ENCODE measurements around the gene RB1.

Gene RB1

GRCh38 chr13:48515732-48516131 lies 212.2 kb downstream of the RB1 start:
- TF ChIP-seq, protein P1, sequence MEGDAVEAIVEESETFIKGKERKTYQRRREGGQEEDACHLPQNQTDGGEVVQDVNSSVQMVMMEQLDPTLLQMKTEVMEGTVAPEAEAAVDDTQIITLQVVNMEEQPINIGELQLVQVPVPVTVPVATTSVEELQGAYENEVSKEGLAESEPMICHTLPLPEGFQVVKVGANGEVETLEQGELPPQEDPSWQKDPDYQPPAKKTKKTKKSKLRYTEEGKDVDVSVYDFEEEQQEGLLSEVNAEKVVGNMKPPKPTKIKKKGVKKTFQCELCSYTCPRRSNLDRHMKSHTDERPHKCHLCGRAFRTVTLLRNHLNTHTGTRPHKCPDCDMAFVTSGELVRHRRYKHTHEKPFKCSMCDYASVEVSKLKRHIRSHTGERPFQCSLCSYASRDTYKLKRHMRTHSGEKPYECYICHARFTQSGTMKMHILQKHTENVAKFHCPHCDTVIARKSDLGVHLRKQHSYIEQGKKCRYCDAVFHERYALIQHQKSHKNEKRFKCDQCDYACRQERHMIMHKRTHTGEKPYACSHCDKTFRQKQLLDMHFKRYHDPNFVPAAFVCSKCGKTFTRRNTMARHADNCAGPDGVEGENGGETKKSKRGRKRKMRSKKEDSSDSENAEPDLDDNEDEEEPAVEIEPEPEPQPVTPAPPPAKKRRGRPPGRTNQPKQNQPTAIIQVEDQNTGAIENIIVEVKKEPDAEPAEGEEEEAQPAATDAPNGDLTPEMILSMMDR (conservative IDR thresholded peaks at IDR 0.05; ENCODE audit: control insufficient read depth, insufficient read depth, low read depth, low read length): no peak
- no peak for DNase-seq (ENCODE audit: low read depth)
- no peak overlapping the region for H3K4me3 ChIP-seq (ENCODE audit: control insufficient read depth, low read depth, low read length)

DNA sequence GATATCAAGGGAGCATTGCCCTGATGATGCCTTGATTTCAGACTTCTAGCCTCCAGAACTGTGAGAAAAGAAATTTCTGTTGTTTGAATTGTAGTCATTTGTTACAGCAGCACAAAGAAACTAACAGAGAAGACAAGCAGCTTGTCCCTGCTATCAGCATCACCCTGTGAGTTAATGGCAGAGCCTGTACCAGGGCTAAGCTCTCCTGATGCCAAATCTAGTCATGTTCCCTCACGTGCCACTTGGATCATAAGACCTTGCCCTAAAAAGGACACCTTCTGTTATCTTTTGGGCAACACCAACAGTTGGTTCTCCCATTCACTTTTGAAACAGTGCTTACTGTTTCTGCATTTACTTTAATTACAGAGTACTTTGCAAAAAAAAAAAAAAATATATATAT lies 214.5 kb downstream of the RB1 start:
- DNase-seq (ENCODE audit: low read depth): no peak
- TF ChIP-seq, protein P1 (conservative IDR thresholded peaks at IDR 0.05; ENCODE audit: control insufficient read depth, insufficient read depth, low read depth, low read length): no peak

GRCh38 chr13:48526286-48526685 lies 222.7 kb downstream of the RB1 start:
- TF ChIP-seq, protein P1 (conservative IDR thresholded peaks at IDR 0.05; ENCODE audit: control insufficient read depth, insufficient read depth, low read depth, low read length): no peak
- DNase-seq (ENCODE audit: low read depth): no peak
- no peak overlapping the region for H3K4me3 ChIP-seq (ENCODE audit: control insufficient read depth, low read depth, low read length)

More for the DNA sequence above, 214.5 kb downstream of the RB1 start:
- H3K4me3 ChIP-seq (ENCODE audit: control insufficient read depth, low read depth, low read length): no peak overlapping the region

DNA sequence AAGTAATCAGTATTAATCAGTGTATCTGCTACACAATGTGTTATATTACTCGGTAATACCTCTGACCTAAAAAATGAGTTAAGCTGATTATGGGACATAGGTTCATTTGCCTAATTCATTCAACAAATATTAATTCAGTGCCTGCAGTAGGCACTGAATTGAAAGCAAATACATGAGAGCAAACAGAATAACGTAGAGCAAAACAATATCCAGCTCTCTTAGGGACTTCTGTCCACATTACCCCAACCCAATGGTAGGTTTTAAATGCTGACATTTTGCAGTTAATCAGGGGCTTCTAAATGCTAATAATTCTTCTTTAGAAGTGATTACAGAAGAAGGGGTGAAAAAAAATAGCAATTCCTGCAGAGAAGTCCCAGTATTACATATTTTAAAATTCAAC lies 224.4 kb downstream of the RB1 start:
- DNase-seq (ENCODE audit: low read depth): no peak
- H3K4me3 ChIP-seq (ENCODE audit: control insufficient read depth, low read depth, low read length): no peak overlapping the region
- TF ChIP-seq, protein P1 (conservative IDR thresholded peaks at IDR 0.05; ENCODE audit: control insufficient read depth, insufficient read depth, low read depth, low read length): no peak

DNA sequence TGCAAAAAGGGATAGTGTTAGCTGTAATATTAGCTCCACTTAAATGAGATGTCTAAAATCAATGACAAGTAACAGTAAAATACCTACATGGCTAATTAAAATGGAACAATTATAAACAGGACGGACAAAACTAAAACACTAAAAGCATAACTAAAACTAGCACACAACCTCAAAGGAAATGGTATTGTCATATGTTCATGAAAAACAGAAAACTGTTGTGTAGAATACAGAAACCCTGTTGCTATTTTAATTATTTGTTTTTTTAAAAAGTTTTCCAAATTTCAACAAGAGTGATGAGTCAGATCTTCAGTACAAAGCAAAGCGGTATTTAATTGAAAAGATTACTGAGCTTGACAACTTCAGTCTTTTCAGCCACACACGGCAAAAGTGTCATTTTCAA lies 225.2 kb downstream of the RB1 start:
- TF ChIP-seq, protein P1 (conservative IDR thresholded peaks at IDR 0.05; ENCODE audit: control insufficient read depth, insufficient read depth, low read depth, low read length): no peak
- no peak overlapping the region for H3K4me3 ChIP-seq (ENCODE audit: control insufficient read depth, low read depth, low read length)
- no peak for DNase-seq (ENCODE audit: low read depth)

DNA sequence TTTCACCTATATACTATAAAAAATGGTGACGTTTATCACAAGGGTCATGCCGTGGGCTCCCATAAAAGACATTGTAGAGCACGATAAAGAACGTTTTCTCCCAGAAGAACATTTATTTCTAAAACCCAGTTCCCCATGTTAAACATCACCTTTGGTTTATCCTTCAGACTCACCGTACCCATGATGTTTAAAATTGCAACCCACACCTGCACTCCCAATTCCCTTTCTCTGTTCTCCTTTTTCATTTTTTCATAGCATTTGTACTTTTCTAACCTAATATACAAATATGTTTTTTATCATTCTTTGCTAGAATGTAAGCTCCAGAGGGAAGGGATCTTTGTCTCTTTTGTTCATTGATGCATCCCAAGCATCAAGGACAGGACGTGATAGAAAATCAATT lies 227.3 kb downstream of the RB1 start:
- TF ChIP-seq, protein P1 (conservative IDR thresholded peaks at IDR 0.05; ENCODE audit: control insufficient read depth, insufficient read depth, low read depth, low read length): no peak
- H3K4me3 ChIP-seq (ENCODE audit: control insufficient read depth, low read depth, low read length): no peak overlapping the region
- no peak for DNase-seq (ENCODE audit: low read depth)

All from fibroblast of mammary gland (primary cell).